IMR-90 (cell line): ENCODE data around the gene RBM42.

Experiments used
- CEBPB ChIP-seq: IDR thresholded peaks from 2 replicates; pipeline ENCODE4 v1.6.1; 2012; ENCODE audit warnings: low read depth, low read length, improper control_type of control experiment
- CHD1 ChIP-seq: IDR thresholded peaks from 2 replicates; pipeline ENCODE4 v1.6.1; 2012; ENCODE audit warnings: low read depth, low read length, improper control_type of control experiment
- CTCF ChIP-seq: conservative IDR thresholded peaks from 2 replicates; pipeline ENCODE4 v1.5.1; 2012; ENCODE audit warnings: mild to moderate bottlenecking, low read depth, low read length, improper control_type of control experiment
- ELK1 ChIP-seq: fragments of 150-350 bp; IDR thresholded peaks from 2 replicates; pipeline ENCODE4 v1.6.1; 2016; ENCODE audit warnings: low read depth, mild to moderate bottlenecking, low read length, moderate library complexity, borderline replicate concordance
- MAFK ChIP-seq: IDR thresholded peaks from 2 replicates; pipeline ENCODE4 v1.6.1; 2012; ENCODE audit warnings: low read depth, low read length, improper control_type of control experiment
- MXI1 ChIP-seq: IDR thresholded peaks from 2 replicates; pipeline ENCODE4 v1.6.1; 2012; ENCODE audit warnings: low read depth, mild to moderate bottlenecking, low read length, moderate library complexity, borderline replicate concordance
- POLR2A ChIP-seq: IDR thresholded peaks from 2 replicates; pipeline ENCODE4 v1.6.1; 2012; ENCODE audit warnings: mild to moderate bottlenecking, low read depth, low read length
- RAD21 ChIP-seq: IDR thresholded peaks from 2 replicates; pipeline ENCODE4 v1.6.1; 2012; ENCODE audit warnings: low read length, improper control_type of control experiment
- RCOR1 ChIP-seq: IDR thresholded peaks from 2 replicates; pipeline ENCODE4 v1.6.1; 2012; ENCODE audit warnings: mild to moderate bottlenecking, low read length, improper control_type of control experiment; ENCODE audit not compliant: insufficient replicate concordance
- RFX5 ChIP-seq: IDR thresholded peaks from 2 replicates; pipeline ENCODE4 v1.8.0; 2012; ENCODE audit warnings: low read depth, mild to moderate bottlenecking, low read length, moderate library complexity
- SMC3 ChIP-seq: fragments of 150-350 bp; IDR thresholded peaks from 2 replicates; pipeline ENCODE4 v1.6.1; 2016; ENCODE audit warnings: low read depth, mild to moderate bottlenecking, antibody characterized with exemption, low read length, moderate library complexity
- USF2 ChIP-seq: fragments of 150-350 bp; IDR thresholded peaks from 2 replicates; pipeline ENCODE4 v1.6.1; 2017; ENCODE audit warnings: mild to moderate bottlenecking, antibody characterized with exemption, low read length, low read depth

GRCh38 chr19:35663981-35664380 lies 35.1 kb downstream of the RBM42 start:
- no peak for TF ChIP-seq CEBPB
- no peak for TF ChIP-seq CTCF
- no peak for TF ChIP-seq MXI1
- no peak for TF ChIP-seq POLR2A
- no peak for TF ChIP-seq CHD1
- TF ChIP-seq USF2, result no peak
- TF ChIP-seq RAD21, result no peak
- TF ChIP-seq SMC3, result no peak
- TF ChIP-seq RFX5, result no peak
- no peak for TF ChIP-seq ELK1
- TF ChIP-seq MAFK, result no peak
- no peak for TF ChIP-seq RCOR1
